ENCODE results near the gene GPR78.
A peak's percentile ranks its signal among the peaks of the same experiment; 100 is the strongest.

The GPR78 gene

DNA sequence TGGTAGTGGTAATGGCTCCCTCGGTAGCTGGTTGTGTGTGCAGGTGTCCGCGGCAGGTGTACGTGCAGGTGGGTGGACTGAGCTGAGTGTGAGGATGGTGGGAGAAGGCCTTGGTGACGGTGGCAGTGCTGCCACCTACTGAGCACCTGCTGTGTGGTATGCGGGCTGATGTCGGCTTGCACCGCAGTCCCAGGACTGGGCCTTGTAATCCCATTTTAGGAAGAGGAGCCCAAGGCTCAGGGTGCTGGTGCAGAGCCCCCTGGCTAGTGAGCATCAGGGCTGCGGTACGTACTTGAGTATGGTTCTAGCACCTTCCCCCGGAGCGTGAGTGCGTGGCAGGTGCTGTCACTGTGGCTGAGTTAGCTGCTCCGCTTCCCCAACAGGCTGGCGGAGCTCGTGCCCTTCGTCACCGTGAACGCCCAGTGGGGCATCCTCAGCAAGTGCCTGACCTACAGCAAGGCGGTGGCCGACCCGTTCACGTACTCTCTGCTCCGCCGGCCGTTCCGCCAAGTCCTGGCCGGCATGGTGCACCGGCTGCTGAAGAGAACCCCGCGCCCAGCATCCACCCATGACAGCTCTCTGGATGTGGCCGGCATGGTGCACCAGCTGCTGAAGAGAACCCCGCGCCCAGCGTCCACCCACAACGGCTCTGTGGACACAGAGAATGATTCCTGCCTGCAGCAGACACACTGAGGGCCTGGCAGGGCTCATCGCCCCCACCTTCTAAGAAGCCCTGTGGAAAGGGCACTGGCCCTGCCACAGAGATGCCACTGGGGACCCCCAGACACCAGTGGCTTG is 6.7 kb downstream of the GPR78 start:
- no peak for DNase-seq (ENCODE audit: low spot score)

DNA sequence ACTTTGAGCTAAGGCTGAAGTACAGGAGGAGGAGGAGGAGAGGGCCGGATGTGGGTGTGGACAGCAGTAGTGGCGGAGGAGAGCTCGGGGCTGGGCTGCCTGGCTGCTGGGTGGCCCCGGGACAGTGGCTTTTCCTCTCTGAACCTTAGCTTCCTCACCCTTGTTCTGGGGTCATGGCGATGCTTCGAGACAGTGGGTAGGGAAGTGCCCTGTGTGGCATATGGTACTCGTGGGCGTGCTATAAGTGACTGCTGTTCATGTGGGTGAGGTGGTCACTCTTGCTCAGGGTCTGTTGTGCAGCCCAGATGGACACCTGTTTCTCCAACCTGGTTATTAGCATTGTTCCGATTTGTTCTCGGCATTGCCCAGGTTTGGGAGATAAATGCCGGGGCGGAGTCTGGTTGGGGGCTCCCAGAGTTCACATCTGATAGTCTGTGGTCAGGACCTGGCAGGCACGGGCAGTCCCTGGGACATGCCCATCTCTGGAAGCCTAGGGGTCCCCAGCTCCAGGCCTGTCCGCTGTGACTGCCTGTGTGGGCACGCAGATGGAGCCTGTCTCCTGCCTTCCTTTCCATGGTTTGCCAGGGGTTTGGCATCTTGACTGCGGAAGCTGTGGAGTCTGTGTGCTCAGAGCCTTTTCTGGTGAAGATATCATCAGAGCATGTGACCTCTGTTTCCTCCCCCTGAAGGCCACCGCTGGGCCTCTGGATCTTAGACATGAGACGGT is 7.4 kb downstream of the GPR78 start:
- DNase-seq (ENCODE audit: low spot score), result no peak

DNA sequence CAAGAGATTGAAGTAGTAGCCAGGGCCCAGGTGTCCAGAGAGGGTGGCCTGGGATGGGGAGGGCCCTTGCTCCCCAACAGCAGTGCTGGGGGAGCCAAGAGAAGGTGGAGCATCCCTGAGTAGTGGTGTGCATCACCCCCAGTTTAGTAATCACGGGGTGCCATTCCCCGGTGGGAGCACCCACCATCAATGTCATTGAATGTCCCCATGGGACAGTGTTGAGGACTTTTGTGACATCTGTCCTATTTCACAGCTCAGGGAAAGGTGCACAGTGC is 7.9 kb downstream of the GPR78 start:
- no peak for DNase-seq (ENCODE audit: low spot score)

DNA sequence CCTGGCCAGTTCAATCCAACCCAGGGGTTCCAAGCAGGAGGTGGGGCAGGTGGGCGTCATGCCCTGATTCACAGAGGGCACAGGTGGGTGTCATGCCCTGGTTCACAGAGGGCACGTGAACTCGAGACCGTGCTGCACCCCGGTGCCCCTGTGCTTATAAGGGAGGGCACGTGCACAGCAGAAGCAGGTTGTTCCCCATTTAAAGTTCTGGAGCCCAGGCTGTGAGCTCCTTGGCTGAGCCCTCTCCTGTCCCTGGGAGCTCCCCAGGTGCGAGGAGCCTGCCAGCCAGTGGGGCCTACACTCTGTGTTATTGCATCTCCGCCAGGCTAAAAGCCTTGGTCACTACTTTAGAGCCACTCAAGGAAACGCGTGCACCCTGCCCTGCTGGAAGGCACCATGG is 9.1 kb downstream of the GPR78 start:
- no peak for DNase-seq (ENCODE audit: low spot score)

DNA sequence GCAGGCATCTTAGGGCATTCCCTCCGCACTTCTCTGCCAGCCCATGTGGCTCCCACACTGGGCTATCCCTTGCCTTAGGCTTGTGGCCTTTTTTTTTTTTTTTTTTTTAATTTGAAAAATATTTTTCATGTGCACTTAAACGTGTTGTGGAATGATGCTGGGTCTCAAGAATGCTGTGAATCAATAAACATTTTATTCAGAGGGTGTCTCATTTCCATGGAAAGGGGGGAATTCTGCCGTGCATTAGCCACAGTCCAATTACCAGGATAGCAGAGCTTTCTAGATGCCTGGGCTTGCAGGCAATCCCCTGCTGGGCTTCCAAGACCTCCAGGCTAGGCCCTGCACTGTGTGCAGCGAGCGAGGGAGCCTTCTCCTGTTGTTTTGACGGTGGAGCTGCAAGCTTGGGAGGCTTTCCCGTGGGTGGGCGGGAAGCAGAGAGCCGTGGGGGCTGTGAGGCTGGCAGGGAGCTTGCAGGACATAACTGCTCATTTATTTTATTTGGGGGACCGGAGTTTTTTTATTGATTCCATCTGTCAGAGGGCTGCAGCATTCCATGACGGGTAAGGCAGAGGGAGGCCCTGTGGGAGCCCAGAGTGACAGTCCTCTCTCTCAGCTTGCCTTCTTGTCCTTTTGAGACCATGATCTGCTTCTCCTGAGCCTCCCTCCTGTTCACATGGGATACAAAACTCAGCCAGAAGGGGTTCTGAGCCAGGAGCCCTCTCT is 9.8 kb downstream of the GPR78 start:
- DNase-seq (ENCODE audit: low spot score), result no peak

DNA sequence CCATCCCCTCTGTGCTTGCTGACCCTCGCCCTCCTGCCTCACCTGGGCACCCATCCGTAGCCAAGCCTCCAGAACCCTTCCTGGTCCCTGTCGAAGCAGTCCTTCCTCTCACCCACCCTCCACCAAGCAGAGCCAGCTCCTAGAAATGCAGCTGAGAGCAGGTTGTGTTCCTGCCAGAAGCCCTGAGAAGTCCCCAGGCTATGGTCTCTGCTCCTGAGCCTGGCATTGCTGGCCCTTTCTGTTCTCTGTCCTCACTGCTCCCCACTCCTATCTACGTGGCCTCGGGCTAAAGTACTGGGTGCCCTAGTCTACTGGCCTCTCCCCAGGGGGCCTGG is 10.3 kb downstream of the GPR78 start:
- no peak for DNase-seq (ENCODE audit: low spot score)

DNA sequence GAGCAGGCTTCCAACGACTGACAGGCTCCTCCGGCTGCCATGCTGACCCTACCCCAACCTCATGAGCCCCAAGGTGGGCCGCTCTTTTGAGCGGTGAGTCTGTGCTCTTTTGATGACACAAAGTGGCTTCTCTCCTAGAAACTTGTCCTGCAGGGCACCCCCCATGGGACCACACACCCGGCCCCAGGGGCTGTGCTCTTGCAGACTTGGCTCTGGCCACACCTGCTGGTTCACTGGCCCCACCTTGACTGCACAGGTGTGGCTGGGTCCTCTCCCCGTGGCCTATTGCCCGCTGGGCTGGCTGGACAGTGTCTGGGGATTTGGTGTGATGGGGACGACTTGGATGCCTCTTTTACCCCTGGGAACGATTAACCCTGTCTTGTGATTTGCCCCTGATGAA is 10.9 kb downstream of the GPR78 start:
- DNase-seq (ENCODE audit: low spot score), result no peak

DNA sequence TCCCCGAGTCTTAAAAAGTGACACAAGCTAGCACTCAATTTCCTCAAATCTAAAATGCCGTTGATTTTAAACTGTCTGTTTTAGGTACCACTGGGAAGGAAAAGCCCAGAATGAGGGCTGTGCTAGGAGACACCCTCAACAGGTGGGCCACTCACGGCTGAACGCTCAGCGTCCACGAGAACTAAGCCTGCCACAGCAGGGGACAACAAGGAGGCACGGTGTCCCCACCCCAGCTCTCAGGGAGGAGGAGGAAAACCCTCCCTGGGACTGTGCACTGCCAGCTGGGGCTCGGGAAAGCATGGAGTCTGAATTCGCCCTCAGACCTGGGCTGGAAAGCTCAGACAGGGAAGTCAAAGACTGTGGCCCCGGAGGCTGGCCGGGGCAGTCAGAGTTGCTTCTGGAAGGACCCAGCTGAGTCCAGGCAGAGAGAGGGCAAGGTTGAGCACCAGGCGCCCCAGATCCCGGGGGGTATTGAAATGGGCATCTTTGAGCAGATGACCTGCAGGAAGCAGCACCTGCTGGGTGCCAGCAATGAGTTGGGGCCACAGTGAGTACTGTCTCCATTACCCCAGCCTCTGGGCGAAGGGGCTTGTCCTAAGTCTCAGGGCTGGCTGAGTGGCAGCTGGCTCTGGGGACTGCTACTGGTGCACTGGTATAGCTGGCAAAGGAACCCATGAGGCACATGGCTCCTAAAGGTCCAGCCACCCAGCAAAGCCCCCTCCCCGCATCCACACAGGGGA is 11.6 kb downstream of the GPR78 start:
- DNase-seq (ENCODE audit: low spot score), result no peak

DNA sequence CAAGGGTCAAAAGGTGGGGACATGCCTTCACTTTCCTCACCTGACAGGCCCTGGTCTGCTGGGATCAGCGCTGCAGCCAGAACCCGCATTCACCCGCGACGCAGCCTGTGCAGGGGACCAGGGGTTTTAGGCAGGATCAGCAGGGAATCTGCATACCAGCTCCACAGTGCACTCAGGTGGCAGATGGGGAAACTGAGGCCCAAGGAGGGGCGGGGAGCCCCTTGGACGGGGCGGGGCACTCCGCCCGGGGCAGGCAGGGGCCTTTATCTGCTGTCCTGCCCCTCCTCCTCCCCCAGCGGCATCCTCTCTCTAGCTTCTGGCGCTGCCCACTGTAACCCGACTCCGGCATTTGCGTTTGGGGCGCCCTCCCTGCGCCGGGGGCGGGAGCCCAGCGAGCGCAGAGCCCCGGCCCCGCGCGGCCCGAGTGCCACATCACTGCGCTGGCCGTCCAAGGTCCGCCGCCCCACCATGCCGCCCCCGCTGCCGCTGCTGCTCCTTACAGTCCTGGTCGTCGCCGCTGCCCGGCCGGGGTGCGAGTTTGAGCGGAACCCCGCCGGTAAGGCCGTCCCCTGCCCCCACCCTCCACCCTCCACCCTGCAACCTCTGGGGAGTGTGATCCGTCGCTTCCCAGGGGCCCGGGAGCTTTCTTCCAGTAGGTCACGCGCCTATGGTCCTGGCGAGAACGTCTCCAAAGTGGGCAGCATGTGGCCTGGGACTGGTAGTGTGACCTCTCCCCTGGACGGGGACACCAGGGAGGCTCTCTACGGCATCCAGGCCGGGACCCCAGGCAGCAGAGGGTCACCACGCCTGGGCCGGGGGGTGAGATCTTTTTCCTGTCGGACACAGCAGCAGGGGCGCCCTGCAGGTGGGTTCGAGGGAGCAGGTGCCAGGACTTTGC is 12.4 kb downstream of the GPR78 start, which contains the start of gene CPZ:
CPZ (plus strand) TSS at position 400 of the 898 bp plus-strand sequence; CDS start at position 469, 69 bp downstream.
- DNase-seq (ENCODE audit: low spot score), result peak; percentile 67

DNA sequence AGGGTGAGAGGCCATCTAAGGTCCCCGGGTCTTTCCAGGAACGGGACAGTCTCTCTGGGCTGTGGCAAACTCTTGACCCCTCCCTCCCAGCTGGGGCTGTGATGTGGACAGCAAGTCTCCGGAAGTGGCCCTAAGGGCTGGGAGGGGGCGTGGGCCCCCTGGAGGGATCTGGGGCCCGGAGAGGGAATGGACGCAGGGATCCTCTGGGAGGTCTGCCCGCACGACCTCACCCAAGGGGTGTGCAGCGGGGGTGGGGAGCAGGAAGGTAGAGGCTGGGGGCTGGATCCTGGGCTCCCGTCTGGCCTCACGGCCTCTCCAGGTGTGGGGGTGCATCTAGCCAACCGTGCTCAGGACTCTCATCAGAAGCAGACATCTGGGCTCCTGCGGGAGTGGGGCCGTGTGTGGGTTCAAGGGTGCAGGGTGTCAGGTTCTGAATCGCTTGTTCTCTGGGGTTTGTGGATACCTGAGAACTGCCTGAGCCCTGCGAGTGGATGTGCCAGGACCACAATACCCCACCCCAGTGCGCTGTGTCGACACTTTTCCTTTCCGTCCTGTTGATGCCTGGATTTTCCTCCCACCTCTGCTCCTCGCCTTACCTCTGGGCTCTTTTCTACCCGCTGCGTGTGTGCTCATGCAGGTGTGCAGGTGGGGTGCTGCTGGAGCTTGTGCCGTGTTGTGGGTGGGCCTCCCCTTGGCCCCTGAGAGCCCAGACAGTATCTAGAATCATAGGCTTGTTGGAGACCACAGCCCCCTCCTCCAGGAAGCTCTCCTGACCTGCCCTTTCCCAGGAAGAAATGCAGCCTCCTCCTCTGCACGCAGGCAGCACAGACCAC is 13.3 kb downstream of the GPR78 start:
- no peak for DNase-seq (ENCODE audit: low spot score)

DNA sequence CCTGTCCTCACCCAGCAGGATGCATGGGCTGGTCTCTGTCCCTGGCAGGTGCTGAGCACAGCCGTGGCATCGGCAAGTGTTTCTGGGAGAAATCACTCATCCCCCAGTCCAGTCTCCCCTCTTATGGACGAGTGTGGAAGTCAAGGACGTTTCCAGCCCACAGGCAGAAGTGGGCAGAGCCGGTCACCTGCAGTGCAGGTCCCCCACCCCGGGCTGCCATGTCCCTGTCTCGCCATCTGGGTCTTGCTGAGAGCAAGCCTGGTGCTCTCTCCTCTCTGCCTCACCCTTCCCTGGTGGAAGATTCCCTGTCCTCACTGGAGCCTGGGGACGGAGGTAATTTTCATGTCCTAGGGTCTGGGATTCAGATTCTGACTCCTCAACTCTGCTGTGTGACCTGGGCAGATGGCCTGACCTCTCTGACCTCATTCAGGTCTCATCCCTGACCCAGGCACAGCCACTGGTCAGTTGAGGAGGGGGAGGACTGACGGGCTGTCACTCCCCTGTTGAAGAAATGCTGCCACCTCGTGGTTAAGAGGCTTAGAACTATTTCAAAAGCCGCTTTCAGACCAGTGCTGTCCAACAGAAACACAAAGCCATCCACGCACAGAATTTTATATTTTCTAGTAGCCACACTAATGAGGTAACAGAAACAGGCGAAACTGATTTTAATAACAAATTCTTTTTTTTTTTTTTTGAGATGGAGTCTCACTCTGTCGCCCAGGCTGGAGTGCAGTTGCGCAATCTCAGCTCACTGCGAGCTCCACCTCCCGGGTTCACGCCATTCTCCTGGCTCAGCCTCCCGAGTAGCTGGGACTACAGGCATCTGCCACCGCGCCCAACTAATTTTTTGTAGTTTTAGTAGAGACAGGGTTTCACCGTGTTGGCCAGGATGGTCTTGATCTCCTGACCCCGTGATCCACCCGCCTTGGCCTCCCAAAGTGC is 14.2 kb downstream of the GPR78 start:
- peak; percentile 83 for DNase-seq (ENCODE audit: low spot score)

DNA sequence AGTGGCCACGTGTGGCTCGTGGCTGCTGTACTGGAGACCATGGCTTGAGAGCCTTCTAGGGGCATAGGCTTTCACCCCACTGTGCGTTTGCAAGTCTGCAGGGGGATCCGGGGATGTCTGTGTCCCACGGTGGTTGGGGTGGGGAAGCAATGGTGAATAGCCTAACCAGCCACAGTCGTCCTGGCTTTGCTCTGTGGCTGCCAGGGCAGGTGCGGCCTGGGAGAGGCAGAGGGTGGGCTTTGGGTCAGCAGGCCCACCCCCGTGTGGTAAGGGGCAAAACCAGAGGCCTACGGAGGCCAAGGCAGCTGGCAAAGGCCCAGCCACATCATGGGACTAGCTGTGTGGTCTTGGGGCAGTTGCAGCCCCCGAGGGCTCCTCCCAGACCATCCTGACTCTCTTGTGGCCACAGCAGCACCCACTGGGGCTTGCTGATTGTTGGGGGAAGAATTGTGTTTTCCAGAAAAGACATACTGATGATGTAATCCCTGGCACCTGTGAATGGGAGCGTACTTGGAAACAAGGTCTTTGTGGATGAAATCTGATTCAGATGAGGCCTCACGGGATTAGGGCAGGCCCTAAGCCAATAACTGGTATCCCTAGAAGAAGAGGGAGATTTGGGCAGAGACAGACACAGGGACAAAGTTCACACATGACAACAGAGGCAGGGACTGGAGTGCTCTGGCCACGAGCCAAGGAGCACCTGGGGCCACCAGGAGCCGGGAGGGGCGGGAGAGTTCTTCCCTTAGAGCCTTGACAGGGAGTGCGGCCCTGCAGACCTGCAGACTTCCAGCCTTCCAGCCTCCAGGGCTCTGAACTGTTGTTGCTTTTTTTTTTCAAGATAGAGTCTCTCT is 15.3 kb downstream of the GPR78 start:
- DNase-seq (ENCODE audit: low spot score), result no peak

DNA sequence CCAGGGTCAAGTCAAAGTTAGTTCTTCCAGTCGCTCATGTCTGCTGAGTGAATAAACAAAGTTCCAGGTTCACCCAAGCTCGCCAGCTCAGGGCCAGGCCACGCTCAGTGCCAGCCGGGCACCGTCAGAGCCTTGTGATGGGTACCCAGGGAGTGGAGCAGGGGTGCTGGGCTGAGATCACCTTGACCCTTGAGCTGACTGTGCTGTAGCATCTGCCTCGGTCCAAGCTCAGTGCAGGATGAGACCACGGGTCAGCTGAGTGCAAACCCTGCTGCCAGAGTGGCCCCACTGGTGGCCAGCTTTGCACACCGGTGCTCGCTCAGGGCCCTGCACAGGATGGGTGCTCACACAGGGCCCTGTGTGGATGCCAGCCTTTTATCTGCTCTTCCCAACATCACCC is 16.7 kb downstream of the GPR78 start:
- no peak for DNase-seq (ENCODE audit: low spot score)

DNA sequence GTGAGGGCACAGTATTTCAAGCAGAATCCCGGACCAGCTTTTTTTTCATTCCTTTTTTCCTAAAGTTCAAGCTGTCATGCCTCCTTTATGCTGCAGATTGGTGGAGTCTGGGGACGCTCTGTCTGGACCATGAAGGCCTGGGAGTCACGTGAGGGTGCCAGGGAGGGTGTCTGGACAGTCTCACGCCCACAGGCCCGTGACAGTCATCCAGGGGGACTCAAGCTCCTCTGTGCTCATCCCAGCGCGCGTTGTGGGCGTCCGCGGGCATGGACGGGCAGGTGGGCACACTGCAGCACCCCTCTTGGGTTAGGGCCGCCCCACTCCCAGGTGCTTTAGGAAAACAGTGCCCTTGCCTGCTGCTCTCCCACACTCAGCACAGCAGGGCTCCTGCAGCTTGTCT is 17.1 kb downstream of the GPR78 start:
- no peak for DNase-seq (ENCODE audit: low spot score)

DNA sequence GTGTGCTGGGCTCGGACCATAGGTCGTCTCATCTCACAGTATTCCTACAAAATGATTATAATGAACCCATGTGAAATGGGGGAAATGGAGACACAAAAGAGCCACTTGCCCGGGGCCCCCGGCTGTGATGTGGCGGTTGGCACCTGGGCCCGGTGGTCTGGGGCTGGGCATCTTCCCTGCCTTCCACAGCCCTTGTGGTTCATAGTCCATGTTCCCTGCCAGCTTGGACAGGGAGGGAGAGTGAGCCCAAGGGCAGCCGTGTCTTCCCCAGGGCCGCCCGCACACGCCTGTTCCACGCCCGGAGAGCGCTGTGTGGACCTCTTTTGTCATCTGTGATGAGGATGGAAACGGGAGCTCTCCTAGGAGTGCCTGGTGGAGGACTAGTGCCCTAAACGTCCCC is 17.6 kb downstream of the GPR78 start:
- DNase-seq (ENCODE audit: low spot score), result no peak

DNA sequence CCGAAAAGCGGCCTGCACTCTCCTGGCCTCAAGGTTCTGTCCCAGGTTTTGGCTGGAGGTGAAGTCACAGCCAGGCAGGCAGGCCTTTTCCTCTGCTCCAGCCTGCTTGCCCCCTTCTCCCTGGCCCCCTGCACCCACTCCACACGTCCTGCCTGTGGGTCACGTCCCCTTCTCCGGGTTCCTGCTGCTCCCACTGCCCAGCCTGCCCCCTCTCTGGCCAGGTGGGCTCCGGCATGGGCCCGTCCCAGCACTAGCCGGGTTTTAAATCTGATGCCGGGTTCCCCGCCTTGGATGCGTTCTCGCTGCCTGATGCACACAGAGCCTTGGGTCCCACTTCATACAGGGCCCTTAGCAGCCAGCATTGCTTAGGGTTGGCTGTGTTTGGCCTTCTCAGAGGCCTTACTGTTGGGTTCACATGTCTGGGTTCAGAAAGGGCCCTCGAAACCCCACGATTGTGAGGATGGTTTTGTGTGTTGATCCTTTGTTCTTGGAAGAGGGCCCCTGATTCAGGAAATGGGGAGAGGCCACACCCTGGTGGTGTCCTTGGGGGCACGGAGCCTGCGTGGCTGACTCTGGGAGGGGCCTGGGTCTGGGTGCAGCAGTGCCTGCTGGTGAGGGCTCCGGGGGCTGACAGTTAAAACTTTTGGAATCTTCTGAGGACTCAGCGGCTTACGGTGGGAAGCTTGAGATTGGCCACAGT is 18.3 kb downstream of the GPR78 start:
- DNase-seq (ENCODE audit: low spot score), result no peak

DNA sequence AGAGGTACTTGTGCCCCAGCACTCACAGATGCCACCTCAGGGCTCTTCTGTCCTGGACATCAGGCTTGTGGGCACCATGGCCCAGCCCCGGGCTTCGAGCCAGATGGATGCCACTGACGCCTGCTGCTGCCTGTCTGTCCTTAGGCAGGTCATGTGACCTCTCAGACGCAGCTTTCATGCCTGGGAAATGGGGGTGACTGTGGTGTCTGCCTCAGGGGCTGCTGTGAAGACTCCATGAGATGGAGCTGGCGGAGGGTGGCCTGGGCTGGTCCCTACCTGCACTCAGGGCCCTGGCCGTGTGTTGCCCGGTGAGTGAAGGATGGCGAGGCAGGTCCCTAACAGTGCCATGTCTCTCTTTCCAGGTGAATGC is 18.9 kb downstream of the GPR78 start:
- no peak for DNase-seq (ENCODE audit: low spot score)

DNA sequence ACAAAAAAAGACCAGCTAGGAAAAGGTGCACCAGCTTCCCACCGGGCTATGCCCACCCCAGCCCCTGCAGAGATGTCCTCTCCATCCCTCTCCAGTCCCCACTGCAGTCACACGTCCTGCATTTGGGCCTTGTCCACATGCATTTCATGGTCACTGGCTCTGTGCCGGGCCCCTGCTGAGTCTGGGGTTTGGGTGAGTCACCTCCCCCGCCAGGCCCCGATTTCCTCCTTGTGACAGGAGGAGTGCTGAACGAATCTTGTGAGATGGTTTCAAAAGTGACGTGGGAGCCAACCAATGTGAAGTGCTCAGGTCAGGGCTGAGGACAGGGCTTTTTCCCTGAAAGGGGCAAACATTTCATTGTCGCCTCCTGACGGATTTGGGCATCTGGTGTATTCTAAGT is 19.5 kb downstream of the GPR78 start:
- peak; percentile 86 for DNase-seq (ENCODE audit: low spot score)

Measured in RKO (cell line).